HG02763 (cell line): Measurements from ENCODE around the gene FAP.

Source experiments
- ATAC-seq: cut with Tn5 transposase; IDR thresholded peaks from one replicate; pipeline ENCODE4 v1.9.1; 2021; ENCODE audit warnings: mild to moderate bottlenecking, moderate library complexity; ENCODE audit not compliant: unreplicated experiment

Gene FAP, protein sequence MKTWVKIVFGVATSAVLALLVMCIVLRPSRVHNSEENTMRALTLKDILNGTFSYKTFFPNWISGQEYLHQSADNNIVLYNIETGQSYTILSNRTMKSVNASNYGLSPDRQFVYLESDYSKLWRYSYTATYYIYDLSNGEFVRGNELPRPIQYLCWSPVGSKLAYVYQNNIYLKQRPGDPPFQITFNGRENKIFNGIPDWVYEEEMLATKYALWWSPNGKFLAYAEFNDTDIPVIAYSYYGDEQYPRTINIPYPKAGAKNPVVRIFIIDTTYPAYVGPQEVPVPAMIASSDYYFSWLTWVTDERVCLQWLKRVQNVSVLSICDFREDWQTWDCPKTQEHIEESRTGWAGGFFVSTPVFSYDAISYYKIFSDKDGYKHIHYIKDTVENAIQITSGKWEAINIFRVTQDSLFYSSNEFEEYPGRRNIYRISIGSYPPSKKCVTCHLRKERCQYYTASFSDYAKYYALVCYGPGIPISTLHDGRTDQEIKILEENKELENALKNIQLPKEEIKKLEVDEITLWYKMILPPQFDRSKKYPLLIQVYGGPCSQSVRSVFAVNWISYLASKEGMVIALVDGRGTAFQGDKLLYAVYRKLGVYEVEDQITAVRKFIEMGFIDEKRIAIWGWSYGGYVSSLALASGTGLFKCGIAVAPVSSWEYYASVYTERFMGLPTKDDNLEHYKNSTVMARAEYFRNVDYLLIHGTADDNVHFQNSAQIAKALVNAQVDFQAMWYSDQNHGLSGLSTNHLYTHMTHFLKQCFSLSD

DNA sequence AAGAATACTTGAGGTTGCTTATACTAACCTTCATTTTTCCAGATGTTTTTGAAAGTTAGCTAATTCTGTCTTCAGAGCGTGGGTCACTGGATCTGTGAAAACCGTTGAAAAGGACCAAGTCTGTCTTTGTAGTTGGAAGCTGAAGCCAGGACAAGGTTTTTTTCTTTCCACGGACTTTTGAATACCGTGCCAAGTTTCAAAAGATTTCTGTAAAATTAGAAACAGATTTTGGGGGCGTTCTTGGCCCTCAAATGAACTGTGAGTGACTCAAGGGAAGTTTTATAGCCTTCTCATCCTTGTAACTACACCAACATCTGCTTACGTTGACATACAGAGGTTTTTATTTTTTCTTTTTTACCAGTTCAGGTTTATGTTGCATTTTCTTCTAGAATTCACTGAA is at the start of gene FAP:
Gene FAP, minus strand, starts transcription at position 152 of the 400 bp plus-strand sequence. Its CDS starts 118 bp downstream, at position 34.
- no peak for ATAC-seq

DNA sequence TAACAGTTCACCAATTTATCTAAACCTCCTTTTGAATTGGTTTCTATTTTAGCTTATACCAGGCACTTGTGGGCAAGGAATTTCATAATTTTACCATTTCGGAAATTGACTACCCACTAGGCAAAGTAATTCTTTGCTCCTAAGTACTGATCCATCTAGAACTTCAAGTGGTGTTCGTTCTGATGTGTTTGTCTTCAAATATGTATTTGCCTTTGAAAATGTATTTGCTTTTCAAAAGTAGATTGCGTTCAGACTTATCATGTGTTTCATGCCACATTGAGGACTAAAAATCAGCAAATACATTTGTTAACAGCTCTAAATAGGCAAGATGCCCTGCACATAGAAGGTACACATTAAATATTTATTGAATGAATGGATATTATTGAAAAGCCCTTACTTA is 48.5 kb upstream of the FAP start:
- no peak for ATAC-seq

GRCh38 chr2:162282765-162283425 is 39.6 kb upstream of the FAP start:
- ATAC-seq: no peak

DNA sequence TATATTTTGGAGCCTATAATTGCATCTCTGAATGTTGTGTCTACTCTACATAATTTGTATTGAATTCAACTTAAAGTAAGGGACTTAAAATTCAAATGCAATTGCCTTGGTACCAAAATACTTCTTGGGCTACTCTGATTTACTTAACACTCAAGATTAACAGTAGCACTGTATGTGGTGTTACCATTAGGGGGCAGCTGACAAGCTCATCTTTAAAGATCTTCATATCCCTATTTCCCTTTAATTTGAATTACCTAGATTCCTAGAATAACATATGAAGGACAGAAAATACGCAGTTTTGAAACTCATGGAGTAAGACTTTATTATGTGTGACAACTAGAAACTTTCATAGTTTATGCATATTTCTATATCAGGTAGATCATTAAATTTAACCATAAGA is 37.4 kb upstream of the FAP start:
- ATAC-seq: no peak

DNA sequence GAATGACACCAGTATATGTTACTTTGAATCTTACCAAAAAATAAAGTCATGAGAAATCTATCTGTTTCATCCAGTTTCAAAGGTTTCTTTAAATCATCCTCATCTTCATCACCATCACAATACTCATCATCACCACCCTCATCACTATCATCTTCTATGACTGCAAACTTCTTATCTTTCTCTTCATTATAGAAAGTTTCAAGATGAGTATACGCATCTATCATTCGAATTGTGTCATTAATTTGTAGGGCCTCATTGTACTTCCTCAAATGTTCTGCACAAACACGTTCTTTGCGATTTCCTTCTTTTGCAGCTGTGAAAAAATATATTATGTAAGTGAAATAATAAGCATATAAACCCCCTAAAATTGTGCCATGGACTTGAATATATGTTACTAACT is 34.1 kb upstream of the FAP start:
- no peak for ATAC-seq

GRCh38 chr2:162267996-162268395 is 24.8 kb upstream of the FAP start:
- no peak for ATAC-seq

DNA sequence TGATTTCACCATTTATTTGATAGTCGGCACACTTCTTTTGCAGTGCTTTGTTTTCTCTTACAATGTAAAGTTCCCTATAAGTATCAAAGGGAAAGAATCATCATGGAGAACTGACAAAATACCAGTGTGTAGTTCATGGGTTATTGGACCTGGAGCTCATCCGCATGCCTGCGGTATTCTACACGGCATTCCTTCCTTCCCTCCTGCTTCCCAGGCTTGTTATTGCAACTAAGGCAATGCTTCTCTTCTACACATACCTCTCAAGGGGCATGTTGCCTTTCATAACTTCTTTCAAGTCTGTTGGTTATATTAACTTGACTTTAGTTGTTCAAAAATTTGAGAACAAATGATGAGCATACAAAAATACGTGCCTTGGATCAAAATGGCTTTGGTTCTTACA is 24.3 kb upstream of the FAP start:
- no peak for ATAC-seq

- ATAC-seq: no peak
Observed at GRCh38 chr2:162266460-162266760, 23.2 kb upstream of the FAP start.

GRCh38 chr2:162265666-162266459 is 22.6 kb upstream of the FAP start:
- ATAC-seq: no peak

DNA sequence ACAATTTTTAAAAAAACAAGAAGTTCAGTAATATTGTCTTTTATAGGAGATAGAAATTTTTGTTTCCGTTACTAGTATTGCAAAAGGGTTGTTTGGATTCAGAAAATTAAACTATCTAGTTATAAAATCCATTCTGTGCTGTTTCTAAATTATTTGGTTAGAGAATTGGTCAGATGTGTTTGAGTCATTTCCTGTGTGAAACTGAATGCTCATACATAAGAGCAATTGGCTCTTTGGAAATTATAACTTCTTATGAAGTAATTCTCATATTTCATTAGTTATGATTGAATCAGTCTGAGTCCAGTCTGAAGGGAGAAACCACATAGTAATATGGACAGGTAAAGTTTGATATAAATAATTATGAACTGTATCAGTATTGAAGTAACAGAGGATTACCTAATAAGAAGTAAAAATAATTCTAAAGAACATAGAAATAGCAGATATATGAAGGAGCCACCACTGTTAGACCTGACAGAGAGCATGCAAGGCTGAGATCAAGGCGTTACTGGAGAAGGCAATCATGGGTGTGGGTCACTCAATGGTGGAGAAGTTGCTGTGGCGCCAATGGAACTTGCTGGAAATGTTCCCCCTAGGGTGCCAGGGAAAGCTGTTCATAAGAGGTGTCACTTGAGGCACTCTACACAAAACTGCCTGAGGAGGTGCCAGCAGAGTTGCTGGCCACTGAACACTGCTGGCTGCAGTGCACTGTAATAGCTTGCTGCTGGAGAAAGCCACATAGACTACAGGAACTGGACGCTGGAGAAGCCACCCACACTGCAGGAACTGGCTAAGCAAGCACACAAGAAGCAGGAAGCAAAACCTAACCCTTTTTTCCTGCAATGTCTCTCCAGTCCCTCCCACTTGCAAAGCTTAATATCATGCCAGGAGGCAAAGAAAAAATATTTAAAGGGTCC is 18.0 kb upstream of the FAP start:
- ATAC-seq: no peak

DNA sequence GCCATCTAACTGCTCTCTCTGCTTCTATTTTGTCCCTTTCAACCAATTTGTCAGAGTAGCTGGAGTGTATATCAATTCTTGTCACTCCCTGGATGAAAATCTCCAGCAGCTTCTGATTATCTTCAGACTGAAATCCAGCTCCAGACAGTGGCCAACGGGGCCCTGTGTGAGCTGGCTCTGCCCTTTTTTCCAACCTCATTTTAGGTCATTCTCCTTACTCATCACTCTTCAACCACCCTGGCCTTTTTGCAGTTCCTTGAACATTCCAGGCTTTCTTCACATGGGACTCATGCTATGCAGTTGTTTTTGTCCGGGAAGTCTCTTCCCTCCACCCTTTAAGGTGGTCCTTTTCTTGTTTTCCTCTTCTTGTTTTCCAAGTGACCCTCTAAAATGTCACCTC is 15.4 kb upstream of the FAP start:
- no peak for ATAC-seq

DNA sequence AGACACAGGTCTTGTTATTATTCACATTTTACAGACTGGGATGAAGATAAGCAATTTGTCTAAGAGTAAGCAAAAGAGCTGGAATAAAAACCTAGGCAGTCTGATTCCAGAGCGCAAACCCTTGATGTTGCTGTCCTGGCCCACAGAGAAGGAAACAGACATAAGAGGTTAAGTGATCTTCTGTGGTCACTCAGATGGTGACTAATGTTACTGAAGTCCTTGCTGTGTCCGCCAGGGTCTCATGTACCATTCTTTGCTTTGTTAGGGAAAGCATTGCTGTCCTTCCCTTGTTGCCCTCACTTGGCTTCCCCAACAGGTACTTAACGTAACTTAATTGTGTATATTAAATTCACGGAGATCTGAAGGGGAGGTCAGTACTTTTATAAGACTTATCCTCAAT is 14.9 kb upstream of the FAP start:
- ATAC-seq: no peak

GRCh38 chr2:162257425-162257824 is 14.2 kb upstream of the FAP start:
- no peak for ATAC-seq

DNA sequence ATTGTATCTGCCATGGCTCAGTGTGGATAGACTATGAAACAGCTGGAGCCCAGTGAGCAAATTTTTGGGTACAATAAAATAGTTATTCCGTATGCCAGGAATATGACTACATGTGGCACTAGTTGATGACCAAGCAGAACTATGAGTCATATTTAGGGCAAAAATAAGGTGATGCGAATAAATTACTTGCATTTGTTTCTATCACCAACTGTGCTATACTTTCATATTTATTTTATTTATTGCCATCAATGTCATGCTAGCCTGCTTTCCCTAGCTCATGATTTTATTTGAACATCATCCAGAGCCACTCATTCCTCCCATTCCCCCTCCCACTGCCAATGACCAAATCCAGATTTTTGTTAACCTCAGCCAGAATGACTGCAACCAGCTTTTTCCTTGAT is 13.3 kb upstream of the FAP start:
- ATAC-seq: no peak

GRCh38 chr2:162254236-162254871 is 11.1 kb upstream of the FAP start:
- ATAC-seq: no peak

DNA sequence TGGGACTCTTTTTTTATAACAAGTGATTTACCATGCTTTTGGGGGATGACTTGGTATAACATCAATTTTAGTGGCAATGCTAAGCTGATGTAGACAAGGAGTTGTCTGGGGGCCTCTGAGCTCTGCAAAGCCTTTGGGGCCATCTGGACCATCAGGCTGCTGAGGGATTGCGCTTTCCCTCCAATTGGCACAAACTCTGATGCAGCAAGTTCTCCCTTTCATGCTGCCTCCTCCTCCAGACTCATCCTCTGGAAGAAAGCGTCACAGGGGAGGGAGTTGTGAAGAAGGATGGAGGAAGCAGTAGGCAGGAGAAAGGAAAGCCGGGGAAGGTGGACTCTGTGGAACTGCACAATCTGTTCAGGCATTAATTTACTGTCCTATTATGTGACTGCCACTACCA is 10.2 kb upstream of the FAP start:
- ATAC-seq: no peak

DNA sequence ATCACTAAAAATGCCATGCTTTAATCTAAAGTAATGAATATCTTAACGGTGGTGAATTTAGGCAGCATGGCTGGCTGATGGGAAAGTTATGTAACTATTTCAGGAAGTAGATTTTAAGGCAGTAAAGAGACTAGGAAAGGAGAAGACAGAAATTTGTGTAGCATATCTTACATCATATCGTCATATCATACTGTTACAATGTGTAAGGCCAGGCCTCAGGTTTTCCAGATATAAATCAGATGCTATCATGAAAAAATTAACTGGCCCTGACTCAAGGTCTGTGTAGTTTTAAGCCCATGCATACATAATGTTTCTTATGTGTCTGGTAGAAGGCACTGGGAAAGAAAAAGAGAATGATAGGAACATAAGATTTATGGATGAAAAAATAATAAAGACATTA is 8.9 kb upstream of the FAP start:
- no peak for ATAC-seq

- no peak for ATAC-seq
Observed at GRCh38 chr2:162245781-162246180, 2.5 kb upstream of the FAP start.

GRCh38 chr2:162245061-162245460 is 1.8 kb upstream of the FAP start:
- no peak for ATAC-seq

GRCh38 chr2:162244541-162245031 is 1.3 kb upstream of the FAP start:
- no peak for ATAC-seq
